ENCODE data around the gene LAMA2. TPM values are rescaled to one million over a fixed set of nuclear protein-coding genes. Genes with fewer than 3 reads are reported as not detected.
A peak's percentile ranks its signal among the peaks of the same experiment; 100 is the strongest.

Gene LAMA2
- total and polyA plus RNA-seq, 4 donors = 5.2 to 105 (median 45.9) TPM

DNA sequence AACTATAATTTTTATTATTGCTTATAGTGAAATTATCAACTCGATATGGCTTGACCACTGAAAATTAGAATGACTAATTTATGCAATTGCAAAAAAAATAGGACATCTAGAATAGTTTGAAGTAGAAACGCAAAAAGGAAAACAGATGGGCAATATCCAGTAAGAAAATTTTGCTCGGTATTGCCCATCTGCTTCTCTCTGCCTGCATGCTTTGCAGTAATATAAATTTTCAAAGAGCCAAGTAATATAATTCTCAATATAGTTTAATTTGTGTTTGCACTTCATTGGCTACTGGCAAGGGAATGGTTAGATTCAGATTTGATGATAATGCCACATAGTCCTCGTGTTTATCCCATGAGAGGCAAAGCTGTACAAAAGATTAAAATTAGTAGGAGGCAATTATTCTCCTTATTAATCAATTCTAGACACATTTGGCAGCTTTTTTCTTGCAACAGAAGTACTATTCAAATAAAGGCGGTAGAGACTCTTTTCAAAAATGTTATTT is 27.3 kb upstream of the LAMA2 start:
- no peaks in the 10 kb centered on the region for H3K27me3 ChIP-seq (ENCODE audit: control insufficient read depth in 3 of 3, insufficient read depth in 3 of 3, low read length in 2 of 3)
- H3K4me1 ChIP-seq (ENCODE audit: control insufficient read depth in 5 of 5, insufficient read depth in 5 of 5, low read length in 5 of 5) = no peaks in the 10 kb centered on the region
- DNase-seq (peak in 2 of 3 donors; percentile 41 to 46), ATAC-seq (ENCODE audit: insufficient read depth, low FRiP score) (no peak)
- H3K9ac ChIP-seq (ENCODE audit: insufficient read depth in 1 of 2, low read length in 2 of 2) = no peak overlapping the region
- no peaks in the 10 kb centered on the region for H3K36me3 ChIP-seq (ENCODE audit: control insufficient read depth in 4 of 4, insufficient read depth in 4 of 4, low read length in 4 of 4)
- TF ChIP-seq, protein P1, sequence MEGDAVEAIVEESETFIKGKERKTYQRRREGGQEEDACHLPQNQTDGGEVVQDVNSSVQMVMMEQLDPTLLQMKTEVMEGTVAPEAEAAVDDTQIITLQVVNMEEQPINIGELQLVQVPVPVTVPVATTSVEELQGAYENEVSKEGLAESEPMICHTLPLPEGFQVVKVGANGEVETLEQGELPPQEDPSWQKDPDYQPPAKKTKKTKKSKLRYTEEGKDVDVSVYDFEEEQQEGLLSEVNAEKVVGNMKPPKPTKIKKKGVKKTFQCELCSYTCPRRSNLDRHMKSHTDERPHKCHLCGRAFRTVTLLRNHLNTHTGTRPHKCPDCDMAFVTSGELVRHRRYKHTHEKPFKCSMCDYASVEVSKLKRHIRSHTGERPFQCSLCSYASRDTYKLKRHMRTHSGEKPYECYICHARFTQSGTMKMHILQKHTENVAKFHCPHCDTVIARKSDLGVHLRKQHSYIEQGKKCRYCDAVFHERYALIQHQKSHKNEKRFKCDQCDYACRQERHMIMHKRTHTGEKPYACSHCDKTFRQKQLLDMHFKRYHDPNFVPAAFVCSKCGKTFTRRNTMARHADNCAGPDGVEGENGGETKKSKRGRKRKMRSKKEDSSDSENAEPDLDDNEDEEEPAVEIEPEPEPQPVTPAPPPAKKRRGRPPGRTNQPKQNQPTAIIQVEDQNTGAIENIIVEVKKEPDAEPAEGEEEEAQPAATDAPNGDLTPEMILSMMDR (IDR thresholded peaks at IDR 0.05; ENCODE audit: control extremely low read depth, extremely low read depth) = no peak
- no peak overlapping the region for H3K4me3 ChIP-seq
- 77 to 78% methylated on average over 5 of the region's 5 CpGs for WGBS, 2 donors
- H3K9me3 ChIP-seq (ENCODE audit: control insufficient read depth in 4 of 4, insufficient read depth in 3 of 4, low read length in 3 of 4) = no peaks in the 10 kb centered on the region
- no peak overlapping the region for H3K27ac ChIP-seq (ENCODE audit: low read depth in 1 of 2, low read length in 1 of 2)

DNA sequence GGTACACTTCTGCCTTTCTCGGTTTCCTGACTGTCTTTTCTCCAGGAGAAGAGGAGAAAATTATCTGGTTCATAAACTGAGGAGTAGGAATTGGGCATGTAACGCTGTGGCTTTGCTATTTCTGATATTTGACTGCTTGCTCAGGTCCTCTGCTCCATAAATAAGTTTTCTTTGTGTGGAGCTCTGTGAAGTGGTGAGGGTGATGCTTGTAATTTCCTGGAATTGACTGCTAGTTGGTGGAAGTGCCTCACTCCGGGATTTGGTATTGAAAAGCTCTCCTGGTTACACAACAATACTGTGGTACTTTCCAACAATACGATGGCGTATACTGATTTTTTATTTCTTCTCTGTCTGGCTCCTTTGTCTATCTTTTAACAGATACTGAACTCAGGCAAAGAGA is 25.1 kb upstream of the LAMA2 start:
- DNase-seq (no peak), ATAC-seq (ENCODE audit: insufficient read depth, low FRiP score) (no peak)
- H3K9ac ChIP-seq (ENCODE audit: insufficient read depth in 1 of 2, low read length in 2 of 2) = no peak overlapping the region
- WGBS, 2 donors = 71 to 79% methylated on average over 5 of the region's 5 CpGs
- no peaks in the 10 kb centered on the region for H3K4me1 ChIP-seq (ENCODE audit: control insufficient read depth in 5 of 5, insufficient read depth in 5 of 5, low read length in 5 of 5)
- H3K9me3 ChIP-seq (ENCODE audit: control insufficient read depth in 4 of 4, insufficient read depth in 3 of 4, low read length in 3 of 4) = no peaks in the 10 kb centered on the region
- no peak overlapping the region for H3K4me3 ChIP-seq
- no peaks in the 10 kb centered on the region for H3K27me3 ChIP-seq (ENCODE audit: control insufficient read depth in 3 of 3, insufficient read depth in 3 of 3, low read length in 2 of 3)
- TF ChIP-seq, protein P1 (IDR thresholded peaks at IDR 0.05; ENCODE audit: control extremely low read depth, extremely low read depth) = no peak
- no peak overlapping the region for H3K27ac ChIP-seq (ENCODE audit: low read depth in 1 of 2, low read length in 1 of 2)
- no peaks in the 10 kb centered on the region for H3K36me3 ChIP-seq (ENCODE audit: control insufficient read depth in 4 of 4, insufficient read depth in 4 of 4, low read length in 4 of 4)

DNA sequence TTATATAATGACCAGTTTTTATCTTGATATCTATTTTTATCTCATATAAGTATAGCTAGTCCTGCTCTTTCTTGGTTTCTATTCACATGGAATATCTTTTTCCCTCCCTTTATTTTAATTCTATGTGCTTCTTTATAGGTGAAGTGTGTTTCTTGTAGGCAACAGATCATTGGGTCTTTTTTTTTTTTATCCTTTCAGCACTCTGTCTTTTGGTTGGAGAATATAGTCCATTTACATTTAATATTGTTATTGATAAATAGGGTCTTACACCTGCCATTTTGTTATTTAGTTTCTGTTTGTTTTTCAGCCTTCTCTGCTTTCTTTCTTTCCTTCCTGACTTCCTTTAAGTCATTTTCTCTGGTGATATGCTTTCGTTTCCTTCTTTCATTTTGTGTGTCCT is 22.2 kb upstream of the LAMA2 start:
- Histone ChIP-seq H3K4me3 (no peak overlapping the region), H3K9me3 (ENCODE audit: control insufficient read depth in 4 of 4, insufficient read depth in 3 of 4, low read length in 3 of 4) (peaks cover 0 to 3% (median 0%) of the 10 kb centered on the region in 4 donors), H3K4me1 (ENCODE audit: control insufficient read depth in 5 of 5, insufficient read depth in 5 of 5, low read length in 5 of 5) (no peaks in the 10 kb centered on the region), H3K9ac (ENCODE audit: insufficient read depth in 1 of 2, low read length in 2 of 2) (no peak overlapping the region), H3K27me3 (ENCODE audit: control insufficient read depth in 3 of 3, insufficient read depth in 3 of 3, low read length in 2 of 3) (no peaks in the 10 kb centered on the region), H3K27ac (ENCODE audit: low read depth in 1 of 2, low read length in 1 of 2) (no peak overlapping the region), H3K36me3 (ENCODE audit: control insufficient read depth in 4 of 4, insufficient read depth in 4 of 4, low read length in 4 of 4) (no peaks in the 10 kb centered on the region)
- TF ChIP-seq, protein P1 (IDR thresholded peaks at IDR 0.05; ENCODE audit: control extremely low read depth, extremely low read depth) = no peak
- DNase-seq (no peak), ATAC-seq (ENCODE audit: insufficient read depth, low FRiP score) (no peak)
- 82 to 84% methylated on average over 1 of the region's 1 CpG for WGBS, 2 donors

DNA sequence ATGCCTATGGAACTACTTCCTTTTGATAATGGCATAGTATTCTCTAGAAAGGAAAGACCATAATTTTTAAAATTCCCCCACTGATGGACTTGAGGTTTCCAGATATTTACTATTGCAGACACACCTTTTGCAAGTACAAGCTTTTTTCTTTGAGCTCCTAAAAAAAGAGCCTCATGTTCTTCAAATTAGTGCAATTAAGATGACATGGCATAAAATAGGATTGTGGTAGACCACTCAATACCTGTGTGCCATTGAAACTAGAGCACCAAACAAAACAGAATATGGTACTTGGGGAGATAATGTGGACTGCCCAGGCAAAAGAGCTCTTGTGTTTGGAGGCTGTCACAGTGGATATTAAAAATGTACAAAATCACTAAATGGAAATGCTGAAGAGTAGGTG is 19.0 kb upstream of the LAMA2 start:
- Histone ChIP-seq H3K9me3 (ENCODE audit: control insufficient read depth in 4 of 4, insufficient read depth in 3 of 4, low read length in 3 of 4) (peaks cover 0 to 3% (median 0%) of the 10 kb centered on the region in 4 donors), H3K27ac (ENCODE audit: low read depth in 1 of 2, low read length in 1 of 2) (no peak overlapping the region), H3K27me3 (ENCODE audit: control insufficient read depth in 3 of 3, insufficient read depth in 3 of 3, low read length in 2 of 3) (no peaks in the 10 kb centered on the region), H3K4me1 (ENCODE audit: control insufficient read depth in 5 of 5, insufficient read depth in 5 of 5, low read length in 5 of 5) (no peaks in the 10 kb centered on the region), H3K4me3 (no peak overlapping the region), H3K36me3 (ENCODE audit: control insufficient read depth in 4 of 4, insufficient read depth in 4 of 4, low read length in 4 of 4) (no peaks in the 10 kb centered on the region), H3K9ac (ENCODE audit: insufficient read depth in 1 of 2, low read length in 2 of 2) (no peak overlapping the region)
- TF ChIP-seq, protein P1 (IDR thresholded peaks at IDR 0.05; ENCODE audit: control extremely low read depth, extremely low read depth) = no peak
- ATAC-seq (ENCODE audit: insufficient read depth, low FRiP score) (no peak), DNase-seq (no peak)
